Adrenal gland (tissue), 5 donors: ENCODE results near the gene SCGB2B2.

Source experiments
- CTCF ChIP-seq, 6 experiments: fragments of 450-650 bp in 4 of 6; fragments of 200-600 bp in 2 of 6; sonication (generic) in 1 of 6; IDR thresholded peaks; 1 replicate in 5 of 6; 2 replicates in 1 of 6; pipeline versions ENCODE4 v1.5.1 to v1.8.0; 2016 to 2021; ENCODE audit warnings: antibody characterized with exemption in 6 of 6, mild to moderate bottlenecking in 2 of 6, moderate library complexity in 1 of 6
- POLR2A ChIP-seq, 2 donors: fragments of 450-650 bp; IDR thresholded peaks; one replicate each; pipeline ENCODE4 v1.6.1; 2017; ENCODE audit warnings: antibody characterized with exemption in 2 of 2, mild to moderate bottlenecking in 2 of 2, moderate library complexity in 1 of 2
- donor health status: DM: no; HTN: no; CAD: no.

GRCh38 chr19:34681478-34681877 lies 4.5 kb upstream of the SCGB2B2 start:
- no peak for TF ChIP-seq CTCF (IDR thresholded peaks at IDR 0.05)
- no peak for TF ChIP-seq POLR2A (IDR thresholded peaks at IDR 0.05)
